Measurements from ENCODE around the gene TMEM39B.

The TMEM39B gene

DNA sequence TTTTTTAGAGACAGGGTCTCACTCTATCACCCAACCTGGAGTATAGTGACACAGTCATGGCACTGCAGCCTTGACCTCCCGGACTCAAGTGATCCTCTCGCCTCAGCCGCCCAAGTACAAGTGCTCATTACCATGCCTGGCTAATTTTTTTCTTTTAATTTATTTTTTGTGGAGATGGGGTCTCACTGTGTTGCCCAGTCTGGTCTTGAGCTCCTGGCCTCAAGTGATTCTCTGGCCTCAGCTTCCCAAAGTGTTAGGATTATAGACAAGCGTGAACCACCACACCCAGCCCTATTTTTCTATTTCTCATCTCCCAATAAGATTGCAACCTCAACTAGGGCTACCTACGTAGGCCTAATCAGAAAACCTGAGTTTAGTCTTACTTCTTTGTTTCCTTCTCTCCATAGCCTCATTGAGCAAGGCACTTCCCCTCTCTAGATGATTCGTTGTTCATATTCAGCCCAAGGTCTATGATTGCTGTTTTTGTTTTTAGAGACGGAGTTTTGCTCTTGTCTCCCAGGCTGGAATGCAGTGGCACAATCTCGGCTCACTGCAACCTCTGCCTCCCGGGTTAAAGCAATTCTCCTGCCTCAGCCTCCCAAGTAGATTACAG, 34.0 kb downstream of the TMEM39B start:
- TF ChIP-seq, protein P1, sequence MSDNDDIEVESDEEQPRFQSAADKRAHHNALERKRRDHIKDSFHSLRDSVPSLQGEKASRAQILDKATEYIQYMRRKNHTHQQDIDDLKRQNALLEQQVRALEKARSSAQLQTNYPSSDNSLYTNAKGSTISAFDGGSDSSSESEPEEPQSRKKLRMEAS (IDR thresholded peaks at IDR 0.05) = no peak
- TF ChIP-seq, protein P2, sequence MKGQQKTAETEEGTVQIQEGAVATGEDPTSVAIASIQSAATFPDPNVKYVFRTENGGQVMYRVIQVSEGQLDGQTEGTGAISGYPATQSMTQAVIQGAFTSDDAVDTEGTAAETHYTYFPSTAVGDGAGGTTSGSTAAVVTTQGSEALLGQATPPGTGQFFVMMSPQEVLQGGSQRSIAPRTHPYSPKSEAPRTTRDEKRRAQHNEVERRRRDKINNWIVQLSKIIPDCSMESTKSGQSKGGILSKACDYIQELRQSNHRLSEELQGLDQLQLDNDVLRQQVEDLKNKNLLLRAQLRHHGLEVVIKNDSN (IDR thresholded peaks at IDR 0.05) = no peak
- no peak for TF ChIP-seq FOXM1 (IDR thresholded peaks at IDR 0.05; ENCODE audit: borderline replicate concordance, low read depth)
- TF ChIP-seq NFIC (IDR thresholded peaks at IDR 0.05) = no peak
- TF ChIP-seq RAD21 (IDR thresholded peaks at IDR 0.05; ENCODE audit: low read depth) = no peak
- TF ChIP-seq CREB1 (IDR thresholded peaks at IDR 0.05; ENCODE audit: low read depth) = no peak
- TF ChIP-seq, protein P3, sequence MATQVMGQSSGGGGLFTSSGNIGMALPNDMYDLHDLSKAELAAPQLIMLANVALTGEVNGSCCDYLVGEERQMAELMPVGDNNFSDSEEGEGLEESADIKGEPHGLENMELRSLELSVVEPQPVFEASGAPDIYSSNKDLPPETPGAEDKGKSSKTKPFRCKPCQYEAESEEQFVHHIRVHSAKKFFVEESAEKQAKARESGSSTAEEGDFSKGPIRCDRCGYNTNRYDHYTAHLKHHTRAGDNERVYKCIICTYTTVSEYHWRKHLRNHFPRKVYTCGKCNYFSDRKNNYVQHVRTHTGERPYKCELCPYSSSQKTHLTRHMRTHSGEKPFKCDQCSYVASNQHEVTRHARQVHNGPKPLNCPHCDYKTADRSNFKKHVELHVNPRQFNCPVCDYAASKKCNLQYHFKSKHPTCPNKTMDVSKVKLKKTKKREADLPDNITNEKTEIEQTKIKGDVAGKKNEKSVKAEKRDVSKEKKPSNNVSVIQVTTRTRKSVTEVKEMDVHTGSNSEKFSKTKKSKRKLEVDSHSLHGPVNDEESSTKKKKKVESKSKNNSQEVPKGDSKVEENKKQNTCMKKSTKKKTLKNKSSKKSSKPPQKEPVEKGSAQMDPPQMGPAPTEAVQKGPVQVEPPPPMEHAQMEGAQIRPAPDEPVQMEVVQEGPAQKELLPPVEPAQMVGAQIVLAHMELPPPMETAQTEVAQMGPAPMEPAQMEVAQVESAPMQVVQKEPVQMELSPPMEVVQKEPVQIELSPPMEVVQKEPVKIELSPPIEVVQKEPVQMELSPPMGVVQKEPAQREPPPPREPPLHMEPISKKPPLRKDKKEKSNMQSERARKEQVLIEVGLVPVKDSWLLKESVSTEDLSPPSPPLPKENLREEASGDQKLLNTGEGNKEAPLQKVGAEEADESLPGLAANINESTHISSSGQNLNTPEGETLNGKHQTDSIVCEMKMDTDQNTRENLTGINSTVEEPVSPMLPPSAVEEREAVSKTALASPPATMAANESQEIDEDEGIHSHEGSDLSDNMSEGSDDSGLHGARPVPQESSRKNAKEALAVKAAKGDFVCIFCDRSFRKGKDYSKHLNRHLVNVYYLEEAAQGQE (IDR thresholded peaks at IDR 0.05; ENCODE audit: low read depth) = no peak
- TF ChIP-seq EGR1 (IDR thresholded peaks at IDR 0.05) = no peak
- no peak for TF ChIP-seq YY1 (IDR thresholded peaks at IDR 0.05; ENCODE audit: low read depth)
- no peak for TF ChIP-seq EP300 (IDR thresholded peaks at IDR 0.05; ENCODE audit: borderline replicate concordance)
- TF ChIP-seq TEAD4 (IDR thresholded peaks at IDR 0.05) = no peak
- no peak for TF ChIP-seq ZBTB7A (IDR thresholded peaks at IDR 0.05; ENCODE audit: low read depth)
- TF ChIP-seq CEBPB (IDR thresholded peaks at IDR 0.05) = no peak

DNA sequence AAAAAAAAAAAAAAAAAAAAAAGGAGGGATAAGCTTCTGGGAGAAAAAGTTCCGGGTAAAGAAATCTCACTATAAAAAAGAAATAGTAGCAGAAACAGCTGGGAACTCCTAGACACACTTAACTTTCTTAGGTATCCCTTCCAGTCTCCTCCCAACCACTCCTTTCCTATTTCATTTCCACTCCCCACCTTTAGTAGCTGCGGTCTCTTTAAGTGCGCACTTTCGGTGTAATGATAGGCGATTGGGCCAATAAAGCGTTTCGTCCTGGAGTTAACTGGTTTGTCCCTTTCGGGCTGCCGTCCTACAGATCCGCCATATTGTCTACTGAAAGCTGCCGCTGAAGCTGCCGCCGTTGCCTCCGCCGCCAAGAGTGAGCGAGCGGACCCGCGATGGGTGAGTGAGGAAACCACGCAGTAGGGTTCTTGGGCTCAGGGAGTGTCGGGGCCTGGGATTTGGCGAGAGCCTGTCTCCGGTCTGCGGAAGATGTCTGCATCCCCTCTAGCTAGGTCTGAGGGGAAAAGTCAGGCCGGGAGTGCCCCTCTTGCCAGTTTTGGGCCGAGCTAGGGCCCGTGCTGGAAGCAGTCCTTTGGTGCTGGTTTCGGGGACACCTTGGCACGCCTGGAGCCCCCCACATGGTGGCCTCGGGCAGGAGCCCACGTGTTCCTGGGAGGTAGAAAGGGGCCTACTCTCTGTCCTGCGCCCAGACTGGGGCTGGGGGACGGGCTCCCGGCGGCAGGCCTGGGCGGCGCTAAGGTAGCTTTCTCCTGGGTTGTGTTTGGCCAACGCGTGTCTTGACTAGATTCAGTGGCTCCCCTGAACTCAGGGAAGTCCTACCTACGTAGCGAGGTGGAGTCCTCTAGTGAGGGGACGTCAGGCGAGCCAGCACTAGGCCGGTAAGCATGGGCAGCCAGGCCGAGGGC, 35.3 kb downstream of the TMEM39B start, which contains the start of gene KPNA6:
TSS of gene KPNA6 (plus strand) at position 315 of the 920 bp plus-strand sequence. CDS start at position 390, 75 bp downstream.
- peak; percentile 79 for TF ChIP-seq TCF12 (IDR thresholded peaks at IDR 0.05; ENCODE audit: low read depth)
- TF ChIP-seq, protein P3 (IDR thresholded peaks at IDR 0.05; ENCODE audit: low read depth) = no peak
- 0 out of 2 replicates have a peak, but pooled peaks have one; percentile 34 for TF ChIP-seq FOXM1 (IDR thresholded peaks at IDR 0.05; ENCODE audit: borderline replicate concordance, low read depth)
- TF ChIP-seq TAF1 (IDR thresholded peaks at IDR 0.05; ENCODE audit: low read depth) = no peak; the same call in none of the 2 replicates
- no peak; the same call in 1 of the 2 replicates for TF ChIP-seq EP300 (IDR thresholded peaks at IDR 0.05; ENCODE audit: borderline replicate concordance)
- TF ChIP-seq, protein P1 (IDR thresholded peaks at IDR 0.05) = peak; percentile 53
- TF ChIP-seq, protein P2 (IDR thresholded peaks at IDR 0.05) = no peak
- TF ChIP-seq YY1 (IDR thresholded peaks at IDR 0.05; ENCODE audit: low read depth) = peak; percentile 95
- peak; percentile 52 for TF ChIP-seq CEBPB (IDR thresholded peaks at IDR 0.05)

DNA sequence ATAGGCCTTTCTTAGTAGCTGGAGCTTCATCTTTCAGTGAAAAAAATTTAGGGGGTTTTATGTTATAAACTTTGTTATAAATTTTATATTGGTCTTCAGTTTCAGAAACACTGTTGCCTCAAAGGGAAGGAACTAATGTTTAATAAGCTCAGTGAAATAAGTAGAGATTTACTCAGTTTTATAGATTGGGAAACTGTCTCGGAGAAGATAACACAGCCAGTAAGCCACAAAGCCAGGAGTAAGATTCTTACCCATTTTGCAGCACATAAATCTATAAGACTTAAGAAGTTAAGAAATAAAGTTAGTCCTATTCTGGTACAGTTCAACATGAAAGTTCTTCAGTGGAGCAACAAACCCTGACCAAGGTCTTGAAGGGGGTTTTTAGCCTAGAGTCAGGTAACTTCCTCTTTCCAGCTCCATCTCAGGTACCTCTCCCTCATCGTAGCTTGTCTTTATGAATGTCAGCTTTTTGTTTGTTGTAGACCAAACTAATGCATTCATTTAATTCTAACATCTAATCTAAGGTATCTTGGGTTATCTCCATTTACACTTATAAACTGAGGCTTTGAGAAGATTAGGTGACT, 38.4 kb downstream of the TMEM39B start:
- TF ChIP-seq, protein P1 (IDR thresholded peaks at IDR 0.05) = no peak
- TF ChIP-seq EP300 (IDR thresholded peaks at IDR 0.05; ENCODE audit: borderline replicate concordance) (no peak), EGR1 (IDR thresholded peaks at IDR 0.05) (no peak), ZBTB7A (IDR thresholded peaks at IDR 0.05; ENCODE audit: low read depth) (no peak), RAD21 (IDR thresholded peaks at IDR 0.05; ENCODE audit: low read depth) (no peak), TEAD4 (IDR thresholded peaks at IDR 0.05) (no peak), NFIC (IDR thresholded peaks at IDR 0.05) (no peak), TCF12 (IDR thresholded peaks at IDR 0.05; ENCODE audit: low read depth) (no peak), CREB1 (IDR thresholded peaks at IDR 0.05; ENCODE audit: low read depth) (no peak), TAF1 (IDR thresholded peaks at IDR 0.05; ENCODE audit: low read depth) (no peak), FOXM1 (IDR thresholded peaks at IDR 0.05; ENCODE audit: borderline replicate concordance, low read depth) (no peak), YY1 (IDR thresholded peaks at IDR 0.05; ENCODE audit: low read depth) (no peak), CEBPB (IDR thresholded peaks at IDR 0.05) (no peak)
- TF ChIP-seq, protein P2 (IDR thresholded peaks at IDR 0.05) = no peak
- TF ChIP-seq, protein P3 (IDR thresholded peaks at IDR 0.05; ENCODE audit: low read depth) = no peak

Data from Ishikawa (cell line).